ENCODE data around the gene CCDC57. TPM values are rescaled to one million over a fixed set of nuclear protein-coding genes. Genes with fewer than 3 reads are reported as not detected.
A peak's percentile ranks its signal among the peaks of the same experiment; 100 is the strongest.

CCDC57 gene
- total and polyA plus RNA-seq, 8 donors = 19.6 to 176 (median 25.4) TPM

DNA sequence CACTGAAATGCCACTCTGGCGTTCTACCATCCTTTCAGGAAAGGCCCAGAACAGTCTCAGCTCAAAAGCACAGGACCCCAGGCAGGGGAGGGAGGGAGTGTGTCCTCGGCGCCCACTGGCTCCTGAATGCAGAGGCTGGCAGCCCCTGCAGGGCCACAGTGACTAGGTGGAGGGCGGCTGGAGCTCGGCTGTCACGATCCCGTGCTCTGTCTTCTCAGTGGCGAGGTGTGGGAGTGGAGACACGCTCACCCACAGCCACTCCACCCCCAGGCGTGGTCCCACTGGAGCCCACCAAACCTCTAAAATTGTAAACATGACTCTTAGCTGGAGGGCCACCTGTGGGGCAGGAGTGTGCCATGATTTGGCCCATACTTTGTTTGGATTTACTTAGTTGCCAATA lies 98.2 kb downstream of the CCDC57 start:
- Histone ChIP-seq H3K27ac (no peak overlapping the region), H3K36me3 (no peaks in the 10 kb centered on the region), H3K4me1 (no peaks in the 10 kb centered on the region), H3K27me3 (no peaks in the 10 kb centered on the region), H3K9me3 (no peaks in the 10 kb centered on the region), H3K4me3 (no peak overlapping the region)
- 94 to 95% methylated on average over 10 of the region's 10 CpGs for WGBS, 2 donors
- TF ChIP-seq, protein P1, sequence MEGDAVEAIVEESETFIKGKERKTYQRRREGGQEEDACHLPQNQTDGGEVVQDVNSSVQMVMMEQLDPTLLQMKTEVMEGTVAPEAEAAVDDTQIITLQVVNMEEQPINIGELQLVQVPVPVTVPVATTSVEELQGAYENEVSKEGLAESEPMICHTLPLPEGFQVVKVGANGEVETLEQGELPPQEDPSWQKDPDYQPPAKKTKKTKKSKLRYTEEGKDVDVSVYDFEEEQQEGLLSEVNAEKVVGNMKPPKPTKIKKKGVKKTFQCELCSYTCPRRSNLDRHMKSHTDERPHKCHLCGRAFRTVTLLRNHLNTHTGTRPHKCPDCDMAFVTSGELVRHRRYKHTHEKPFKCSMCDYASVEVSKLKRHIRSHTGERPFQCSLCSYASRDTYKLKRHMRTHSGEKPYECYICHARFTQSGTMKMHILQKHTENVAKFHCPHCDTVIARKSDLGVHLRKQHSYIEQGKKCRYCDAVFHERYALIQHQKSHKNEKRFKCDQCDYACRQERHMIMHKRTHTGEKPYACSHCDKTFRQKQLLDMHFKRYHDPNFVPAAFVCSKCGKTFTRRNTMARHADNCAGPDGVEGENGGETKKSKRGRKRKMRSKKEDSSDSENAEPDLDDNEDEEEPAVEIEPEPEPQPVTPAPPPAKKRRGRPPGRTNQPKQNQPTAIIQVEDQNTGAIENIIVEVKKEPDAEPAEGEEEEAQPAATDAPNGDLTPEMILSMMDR (IDR thresholded peaks at IDR 0.05) = no peak
- no peak for ATAC-seq
- FAIRE-seq = no peak
- intact Hi-C loops (cut with DNase I) = no loop called here
- DNase-seq = peak in 1 of 6 donors; percentile 47

DNA sequence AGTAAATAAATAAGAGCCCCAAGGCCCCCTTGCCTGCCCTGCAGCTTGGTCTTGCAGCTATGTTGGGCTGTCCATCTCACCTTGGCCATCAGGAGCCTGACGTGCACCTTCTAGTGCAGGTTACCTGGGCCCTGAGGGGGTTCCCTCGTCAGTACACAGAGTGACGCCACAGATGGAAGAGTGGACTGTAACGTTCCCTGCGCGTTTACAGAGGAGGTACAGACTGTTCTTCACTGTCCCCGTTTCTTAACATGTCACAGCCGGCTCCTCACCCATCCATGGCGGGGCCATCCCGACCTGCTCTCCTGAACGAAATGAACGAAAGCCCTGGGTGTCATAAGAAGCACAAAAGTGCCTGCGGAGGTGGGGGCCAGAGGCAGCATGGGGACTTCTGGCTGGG lies 98.7 kb downstream of the CCDC57 start:
- TF ChIP-seq, protein P1 (IDR thresholded peaks at IDR 0.05) = no peak
- Histone ChIP-seq H3K9me3 (no peaks in the 10 kb centered on the region), H3K4me1 (no peaks in the 10 kb centered on the region), H3K4me3 (no peak overlapping the region), H3K27ac (no peak overlapping the region), H3K36me3 (no peaks in the 10 kb centered on the region), H3K27me3 (no peaks in the 10 kb centered on the region)
- intact Hi-C loops (cut with DNase I) = no loop called here
- DNase-seq = no peak
- ATAC-seq = no peak
- 89 to 92% methylated on average over 13 of the region's 13 CpGs for WGBS, 2 donors
- FAIRE-seq = no peak

DNA sequence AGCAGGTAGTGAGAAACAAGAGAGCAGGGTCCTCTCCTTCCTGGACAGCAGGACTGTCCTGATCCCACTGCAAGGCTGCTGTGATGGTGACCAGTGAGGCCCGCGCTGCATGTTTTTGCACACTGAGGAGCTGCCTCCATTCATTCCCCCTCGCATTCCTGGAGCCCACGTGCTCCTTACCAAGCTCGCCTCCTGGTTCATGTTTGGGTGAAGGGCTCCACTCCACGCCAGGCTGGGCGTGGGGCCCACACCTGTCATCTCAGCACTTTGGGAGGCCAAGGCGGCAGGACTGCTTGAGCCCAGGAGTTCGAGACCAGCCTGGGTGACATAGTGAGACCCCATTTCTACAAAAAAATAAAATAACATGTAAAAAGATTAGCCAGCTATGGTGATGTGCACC lies 99.2 kb downstream of the CCDC57 start:
- 92% methylated on average over 9 of the region's 9 CpGs for WGBS, 2 donors
- no peak for FAIRE-seq
- ATAC-seq = no peak
- TF ChIP-seq, protein P1 (IDR thresholded peaks at IDR 0.05) = no peak
- no peak for DNase-seq
- Histone ChIP-seq H3K36me3 (no peaks in the 10 kb centered on the region), H3K9me3 (no peaks in the 10 kb centered on the region), H3K4me1 (no peaks in the 10 kb centered on the region), H3K4me3 (no peak overlapping the region), H3K27me3 (no peaks in the 10 kb centered on the region), H3K27ac (no peak overlapping the region)
- intact Hi-C loops (cut with DNase I) = no loop called here

DNA sequence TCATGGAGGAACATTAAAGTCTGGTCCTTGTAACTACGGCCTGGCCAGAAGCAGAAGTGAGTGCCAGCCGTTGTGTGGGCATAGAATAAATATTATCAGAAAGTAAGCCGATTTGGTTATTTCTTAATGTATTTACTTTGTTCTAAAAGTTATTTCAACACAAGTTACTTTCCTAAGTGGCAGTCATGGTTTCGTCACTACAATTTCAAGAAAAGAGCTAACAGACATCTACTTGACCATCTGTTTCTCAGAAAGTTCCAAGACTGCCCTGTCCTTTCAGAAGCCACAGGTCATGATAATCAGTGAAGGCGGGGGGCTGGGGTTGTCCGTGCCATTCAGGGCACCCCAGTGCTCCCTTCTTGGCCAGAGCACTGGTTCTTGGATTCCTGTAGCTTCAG lies 99.7 kb downstream of the CCDC57 start:
- no peaks in the 10 kb centered on the region for H3K36me3 ChIP-seq
- DNase-seq (no peak), ATAC-seq (no peak), FAIRE-seq (no peak)
- TF ChIP-seq, protein P1 (IDR thresholded peaks at IDR 0.05) = no peak
- no peaks in the 10 kb centered on the region for H3K9me3 ChIP-seq
- no peak overlapping the region for H3K27ac ChIP-seq
- H3K4me3 ChIP-seq = no peak overlapping the region
- 76 to 87% methylated on average over 6 of the region's 6 CpGs for WGBS, 2 donors
- no peaks in the 10 kb centered on the region for H3K27me3 ChIP-seq
- no peaks in the 10 kb centered on the region for H3K4me1 ChIP-seq
- intact Hi-C loops (cut with DNase I) = no loop called here

DNA sequence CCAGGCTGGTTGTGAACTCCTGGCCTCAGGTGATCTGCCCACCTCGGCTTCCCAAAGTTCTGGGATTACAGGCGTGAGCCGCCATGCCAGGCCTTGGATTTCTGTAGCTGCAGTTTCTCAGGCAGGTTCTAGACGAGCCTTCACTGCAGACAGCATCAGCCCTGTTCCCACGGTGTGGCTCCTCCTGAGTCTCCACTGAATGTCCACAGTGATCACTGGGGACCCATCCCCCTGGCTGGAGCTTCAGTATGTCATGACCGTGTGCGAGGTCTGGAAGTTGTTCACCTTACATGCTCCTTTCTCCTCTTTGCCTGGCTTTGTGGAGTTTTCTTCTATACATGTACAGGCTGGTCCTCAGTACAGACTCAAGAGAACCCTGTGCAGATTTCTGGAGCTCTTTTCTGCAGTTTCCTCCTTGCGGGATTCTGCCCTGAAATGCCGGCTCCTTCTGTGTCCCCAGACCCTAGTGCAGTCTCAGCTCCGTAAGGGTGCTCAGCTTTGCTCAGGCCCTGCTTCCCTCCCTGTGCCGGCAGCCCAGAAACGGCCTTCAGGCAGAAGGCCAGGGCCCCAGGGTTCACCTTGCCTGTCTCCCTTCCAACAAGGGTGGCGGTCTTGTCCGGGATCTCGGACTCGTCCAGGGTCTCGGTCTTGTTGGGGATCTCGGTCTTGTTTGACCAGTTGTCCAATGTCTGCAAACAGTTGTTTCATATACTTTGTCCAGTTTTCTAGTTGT lies 100.3 kb downstream of the CCDC57 start:
- ATAC-seq (no peak), DNase-seq (no peak), FAIRE-seq (no peak)
- H3K27me3 ChIP-seq = no peaks in the 10 kb centered on the region
- TF ChIP-seq, protein P1 (IDR thresholded peaks at IDR 0.05) = no peak
- 89 to 92% methylated on average over 18 of the region's 18 CpGs for WGBS, 2 donors
- H3K4me3 ChIP-seq = no peak overlapping the region
- intact Hi-C loops (cut with DNase I) = no loop called here
- H3K36me3 ChIP-seq = no peaks in the 10 kb centered on the region
- H3K27ac ChIP-seq = no peak overlapping the region
- H3K9me3 ChIP-seq = no peaks in the 10 kb centered on the region
- H3K4me1 ChIP-seq = no peaks in the 10 kb centered on the region
